GM21619 (cell line): ENCODE results near the gene DUSP1.

Experiments used
- ATAC-seq: cut with Tn5 transposase; IDR thresholded peaks from one replicate; pipeline ENCODE4 v1.9.1; 2021; ENCODE audit not compliant: unreplicated experiment

The DUSP1 gene

GRCh38 chr5:172726966-172727365 is 44.0 kb downstream of the DUSP1 start:
- no peak for ATAC-seq

GRCh38 chr5:172725785-172726184 is 45.2 kb downstream of the DUSP1 start:
- ATAC-seq = no peak

- ATAC-seq = no peak
These were observed 45.7 kb downstream of the DUSP1 start for GRCh38 chr5:172725273-172725672.

DNA sequence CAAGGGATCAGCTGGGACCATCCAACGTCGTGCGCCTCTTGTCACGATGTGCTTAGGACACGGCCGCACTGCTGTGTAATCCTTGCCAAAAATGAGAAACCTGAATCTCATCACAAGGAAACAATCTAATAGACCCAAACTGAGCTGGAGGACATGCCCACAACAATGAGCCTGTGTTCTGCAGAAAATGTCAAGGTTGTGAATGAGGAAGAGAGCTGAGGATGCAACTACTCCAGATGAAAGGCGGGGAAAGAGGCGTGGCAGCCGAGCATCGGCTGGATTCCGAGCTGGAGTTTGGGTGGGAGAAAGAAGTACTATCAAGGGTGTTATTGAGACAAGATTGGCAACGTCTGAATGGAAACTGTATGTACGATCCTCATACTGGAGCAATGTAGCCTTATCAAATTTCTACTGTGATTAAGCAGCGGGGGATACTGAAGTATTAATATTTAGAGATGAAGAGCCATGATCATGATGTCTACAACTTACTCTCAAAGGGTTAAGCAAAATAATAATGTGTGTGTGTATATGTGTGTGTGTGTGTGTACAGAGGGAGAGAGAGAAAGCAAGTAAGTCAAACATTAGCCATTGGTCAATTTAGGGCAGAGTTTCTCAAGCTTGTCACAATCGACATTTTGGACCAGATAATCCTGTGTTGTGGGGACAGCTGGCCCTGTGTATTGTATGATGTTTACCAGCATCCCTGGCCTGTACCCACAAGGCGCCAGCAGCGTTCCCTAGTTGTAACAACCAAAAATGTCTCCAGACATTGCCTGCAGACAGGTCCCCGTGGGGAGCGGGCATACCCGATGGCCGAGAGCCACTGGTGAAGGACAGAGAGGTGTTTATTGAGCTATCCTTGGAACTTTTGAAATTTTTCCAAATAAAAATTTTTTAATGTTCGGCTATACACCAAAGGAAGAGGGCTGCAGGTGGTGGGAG is 46.5 kb downstream of the DUSP1 start:
- no peak for ATAC-seq

DNA sequence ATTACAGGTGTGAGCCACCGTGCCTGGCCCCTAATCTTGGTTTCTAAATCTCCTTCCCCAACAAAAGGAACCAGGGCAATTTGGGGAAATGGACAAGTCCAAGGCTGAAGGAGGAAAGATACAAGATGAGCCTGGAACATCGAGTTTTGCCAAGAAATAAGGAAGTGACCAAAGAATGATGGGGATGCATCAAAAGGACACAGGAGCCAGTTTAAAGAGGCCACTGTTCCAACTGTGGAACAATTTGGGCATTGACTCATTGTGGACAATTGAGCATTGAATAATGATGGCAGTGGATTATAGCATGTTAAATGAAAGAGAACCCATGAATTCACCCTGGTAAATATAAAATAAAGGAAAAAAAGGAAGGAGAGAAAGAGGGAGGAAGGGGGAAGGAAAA is 47.5 kb downstream of the DUSP1 start:
- ATAC-seq = no peak

GRCh38 chr5:172722327-172722815 is 48.6 kb downstream of the DUSP1 start:
- ATAC-seq = no peak

GRCh38 chr5:172721455-172722326 is 49.3 kb downstream of the DUSP1 start:
- no peak for ATAC-seq

GRCh38 chr5:172720655-172721054 is 50.3 kb downstream of the DUSP1 start:
- no peak for ATAC-seq

DNA sequence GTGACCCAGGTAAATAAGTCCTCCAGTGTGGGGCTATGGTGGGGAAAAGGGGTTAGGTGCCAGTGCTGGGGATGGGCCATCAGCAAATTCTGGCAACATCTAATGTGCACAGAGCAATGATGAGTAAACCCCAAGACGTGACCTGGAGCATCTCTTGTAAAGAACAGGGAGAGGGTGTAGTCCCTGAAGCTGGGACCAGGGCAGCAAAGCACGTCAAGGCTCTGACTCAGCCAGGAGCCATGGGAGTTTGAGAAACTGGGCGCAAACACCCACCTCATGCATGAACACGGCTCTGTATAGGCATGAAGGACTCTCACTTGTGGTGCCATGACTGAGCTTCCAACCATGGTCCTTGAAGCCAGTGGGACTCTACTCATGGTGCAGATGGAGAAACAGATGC is 51.8 kb downstream of the DUSP1 start:
- no peak for ATAC-seq

DNA sequence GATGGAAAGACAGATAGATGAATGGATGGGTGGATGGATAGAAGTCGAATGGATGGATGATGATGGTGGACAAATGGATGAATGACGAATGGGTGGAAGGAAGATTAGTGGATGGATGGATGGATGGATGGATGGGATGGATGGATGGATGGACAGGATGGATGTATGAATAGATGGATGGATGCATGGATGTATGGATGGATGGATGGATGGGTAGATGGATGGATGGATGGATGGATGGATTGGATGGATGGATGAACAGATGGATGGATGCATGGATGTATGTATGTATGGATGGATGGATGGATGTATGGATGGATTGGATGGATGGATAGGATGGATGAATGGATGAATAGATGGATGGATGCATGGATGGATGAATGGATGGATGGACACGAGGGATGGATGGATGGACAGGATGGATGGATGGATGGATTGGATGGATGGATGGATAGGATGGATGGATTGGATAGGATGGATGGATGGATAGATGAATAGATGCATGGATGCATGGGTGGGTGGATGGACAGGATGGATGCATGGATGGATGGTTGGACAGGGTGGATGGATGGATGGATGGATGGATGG is 52.4 kb downstream of the DUSP1 start:
- ATAC-seq = no peak
